Measurements from ENCODE around the gene BRI3. TPM values are rescaled to one million over a fixed set of nuclear protein-coding genes. Genes with fewer than 3 reads are reported as not detected.

BRI3 gene
- total and polyA plus RNA-seq, 9 of the 15 experiments (the other 6 are each of a cell fraction or from before 2014, with no cell fraction given), result 4.3 to 57.4 (median 18.6) TPM

- TF ChIP-seq, protein P1, sequence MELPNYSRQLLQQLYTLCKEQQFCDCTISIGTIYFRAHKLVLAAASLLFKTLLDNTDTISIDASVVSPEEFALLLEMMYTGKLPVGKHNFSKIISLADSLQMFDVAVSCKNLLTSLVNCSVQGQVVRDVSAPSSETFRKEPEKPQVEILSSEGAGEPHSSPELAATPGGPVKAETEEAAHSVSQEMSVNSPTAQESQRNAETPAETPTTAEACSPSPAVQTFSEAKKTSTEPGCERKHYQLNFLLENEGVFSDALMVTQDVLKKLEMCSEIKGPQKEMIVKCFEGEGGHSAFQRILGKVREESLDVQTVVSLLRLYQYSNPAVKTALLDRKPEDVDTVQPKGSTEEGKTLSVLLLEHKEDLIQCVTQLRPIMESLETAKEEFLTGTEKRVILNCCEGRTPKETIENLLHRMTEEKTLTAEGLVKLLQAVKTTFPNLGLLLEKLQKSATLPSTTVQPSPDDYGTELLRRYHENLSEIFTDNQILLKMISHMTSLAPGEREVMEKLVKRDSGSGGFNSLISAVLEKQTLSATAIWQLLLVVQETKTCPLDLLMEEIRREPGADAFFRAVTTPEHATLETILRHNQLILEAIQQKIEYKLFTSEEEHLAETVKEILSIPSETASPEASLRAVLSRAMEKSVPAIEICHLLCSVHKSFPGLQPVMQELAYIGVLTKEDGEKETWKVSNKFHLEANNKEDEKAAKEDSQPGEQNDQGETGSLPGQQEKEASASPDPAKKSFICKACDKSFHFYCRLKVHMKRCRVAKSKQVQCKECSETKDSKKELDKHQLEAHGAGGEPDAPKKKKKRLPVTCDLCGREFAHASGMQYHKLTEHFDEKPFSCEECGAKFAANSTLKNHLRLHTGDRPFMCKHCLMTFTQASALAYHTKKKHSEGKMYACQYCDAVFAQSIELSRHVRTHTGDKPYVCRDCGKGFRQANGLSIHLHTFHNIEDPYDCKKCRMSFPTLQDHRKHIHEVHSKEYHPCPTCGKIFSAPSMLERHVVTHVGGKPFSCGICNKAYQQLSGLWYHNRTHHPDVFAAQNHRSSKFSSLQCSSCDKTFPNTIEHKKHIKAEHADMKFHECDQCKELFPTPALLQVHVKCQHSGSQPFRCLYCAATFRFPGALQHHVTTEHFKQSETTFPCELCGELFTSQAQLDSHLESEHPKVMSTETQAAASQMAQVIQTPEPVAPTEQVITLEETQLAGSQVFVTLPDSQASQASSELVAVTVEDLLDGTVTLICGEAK (IDR thresholded peaks at IDR 0.05), result 0 out of 2 replicates have a peak, but pooled peaks have one; percentile 21
- TF ChIP-seq, protein P1 (CRISPR knock-in tag; IDR thresholded peaks at IDR 0.05), result no peak
- TF ChIP-seq NKRF (IDR thresholded peaks at IDR 0.05; ENCODE audit: borderline replicate concordance) (no peak), NR2C2 (CRISPR knock-in tag; IDR thresholded peaks at IDR 0.05) (no peak), NR2C2 (tag; IDR thresholded peaks at IDR 0.05) (0 out of 2 replicates have a peak, but pooled peaks have one; percentile 9), ZNF431 (CRISPR knock-in tag; IDR thresholded peaks at IDR 0.05) (no peak), C11orf30 (IDR thresholded peaks at IDR 0.05; ENCODE audit: low read depth) (no peak), E2F3 (CRISPR knock-in tag; IDR thresholded peaks at IDR 0.05) (no peak), ZHX1 (conservative IDR thresholded peaks at IDR 0.05; ENCODE audit: low read length) (no peak), ZFX (CRISPR knock-in tag; IDR thresholded peaks at IDR 0.05) (peak; percentile 35; the same call in 1 of the 2 replicates), ZKSCAN3 (CRISPR knock-in tag; IDR thresholded peaks at IDR 0.05) (no peak), CBX8 (IDR thresholded peaks at IDR 0.05; ENCODE audit: borderline replicate concordance, extremely low read depth, low read depth, low read length, poor library complexity, severe bottlenecking) (no peak), ZNF232 (CRISPR knock-in tag; IDR thresholded peaks at IDR 0.05) (no peak)
These were observed 496 bp downstream of the BRI3 start (continued) for GRCh38 chr7:98281757-98282606.
